Activated naive CD4-positive, alpha-beta T cell treated with anti-CD3 and anti-CD28 coated beads, Interleukin-2, amount 50 U/mL, for 24 hours (primary cell): ENCODE results near the gene MR1.

Experiments used
- H3K27ac Mint-ChIP-seq: one replicate; pipeline ENCODE4 v1.8.0; 2021; ENCODE audit warnings: mild to moderate bottlenecking, mixed read lengths
- H3K27me3 Mint-ChIP-seq: one replicate; pipeline ENCODE4 v1.8.0; 2021; ENCODE audit warnings: mixed read lengths
- H3K36me3 Mint-ChIP-seq: one replicate; pipeline ENCODE4 v1.8.0; 2021; ENCODE audit warnings: mixed read lengths
- H3K4me1 Mint-ChIP-seq: one replicate; pipeline ENCODE4 v1.8.0; 2021; ENCODE audit warnings: mixed read lengths
- H3K4me3 Mint-ChIP-seq: one replicate; pipeline ENCODE4 v1.8.0; 2021; ENCODE audit warnings: mild to moderate bottlenecking, mixed read lengths
- H3K9me3 Mint-ChIP-seq: one replicate; pipeline ENCODE4 v1.8.0; 2021; ENCODE audit warnings: mixed read lengths

MR1 gene

GRCh38 chr1:181104042-181104789, 70.4 kb downstream of the MR1 start:
- Mint-ChIP-seq H3K4me3 (peak overlapping the region; percentile 85), H3K4me1 (peaks cover 80% of the 10 kb centered on the region), H3K36me3 (no peaks in the 10 kb centered on the region), H3K27me3 (no peaks in the 10 kb centered on the region), H3K27ac (peak overlapping the region; percentile 39), H3K9me3 (peaks cover 4% of the 10 kb centered on the region)

GRCh38 chr1:181104790-181105133, 71.0 kb downstream of the MR1 start:
- Mint-ChIP-seq H3K27me3 (no peaks in the 10 kb centered on the region), H3K4me3 (peak overlapping the region; percentile 85), H3K4me1 (peaks cover 74% of the 10 kb centered on the region), H3K27ac (peak overlapping the region; percentile 39), H3K36me3 (no peaks in the 10 kb centered on the region), H3K9me3 (peaks cover 4% of the 10 kb centered on the region)

GRCh38 chr1:181105134-181106021, 71.6 kb downstream of the MR1 start:
- Mint-ChIP-seq H3K4me1 (peaks cover 68% of the 10 kb centered on the region), H3K27me3 (no peaks in the 10 kb centered on the region), H3K9me3 (peaks cover 4% of the 10 kb centered on the region), H3K36me3 (no peaks in the 10 kb centered on the region), H3K27ac (peak overlapping the region; percentile 94), H3K4me3 (peak overlapping the region; percentile 90)

GRCh38 chr1:181106022-181106312, 72.2 kb downstream of the MR1 start:
- Mint-ChIP-seq H3K36me3 (no peaks in the 10 kb centered on the region), H3K4me1 (peaks cover 62% of the 10 kb centered on the region), H3K27ac (peak overlapping the region; percentile 94), H3K27me3 (no peaks in the 10 kb centered on the region), H3K9me3 (no peaks in the 10 kb centered on the region), H3K4me3 (peak overlapping the region; percentile 90)

GRCh38 chr1:181106479-181106878, 72.7 kb downstream of the MR1 start:
- H3K4me1 Mint-ChIP-seq, result peaks cover 57% of the 10 kb centered on the region
- H3K9me3 Mint-ChIP-seq, result no peaks in the 10 kb centered on the region
- no peak overlapping the region for H3K27ac Mint-ChIP-seq
- no peaks in the 10 kb centered on the region for H3K36me3 Mint-ChIP-seq
- H3K27me3 Mint-ChIP-seq, result no peaks in the 10 kb centered on the region
- H3K4me3 Mint-ChIP-seq, result no peak overlapping the region

GRCh38 chr1:181107711-181108110, 73.9 kb downstream of the MR1 start:
- no peaks in the 10 kb centered on the region for H3K36me3 Mint-ChIP-seq
- H3K27ac Mint-ChIP-seq, result no peak overlapping the region
- H3K9me3 Mint-ChIP-seq, result no peaks in the 10 kb centered on the region
- no peaks in the 10 kb centered on the region for H3K27me3 Mint-ChIP-seq
- no peak overlapping the region for H3K4me3 Mint-ChIP-seq
- H3K4me1 Mint-ChIP-seq, result peaks cover 47% of the 10 kb centered on the region

- H3K4me3 Mint-ChIP-seq, result no peak overlapping the region
- H3K27ac Mint-ChIP-seq, result peak overlapping the region; percentile 0
- H3K27me3 Mint-ChIP-seq, result no peaks in the 10 kb centered on the region
- no peaks in the 10 kb centered on the region for H3K36me3 Mint-ChIP-seq
- H3K4me1 Mint-ChIP-seq, result peaks cover 41% of the 10 kb centered on the region
- H3K9me3 Mint-ChIP-seq, result no peaks in the 10 kb centered on the region
Measured at GRCh38 chr1:181108304-181108867, 74.6 kb downstream of the MR1 start.

GRCh38 chr1:181110013-181110412, 76.2 kb downstream of the MR1 start:
- Mint-ChIP-seq H3K4me3 (no peak overlapping the region), H3K4me1 (peaks cover 28% of the 10 kb centered on the region), H3K27me3 (no peaks in the 10 kb centered on the region), H3K27ac (no peak overlapping the region), H3K9me3 (no peaks in the 10 kb centered on the region), H3K36me3 (no peaks in the 10 kb centered on the region)
